Sigmoid colon (tissue), 7 donors: ENCODE results near the gene NAV1. TPM values are rescaled to one million over a fixed set of nuclear protein-coding genes. Genes with fewer than 3 reads are reported as not detected.
A peak's percentile ranks its signal among the peaks of the same experiment; 100 is the strongest.
"Not testable (repeated sequence)": the region's sequence is repeated elsewhere in the genome, so short reads cannot be mapped to it uniquely, and the experiment has no call there.

Experiments used
- DNase-seq: peaks from one replicate; pipeline ENCODE4 v3.0.0-alpha.2; 2019
- H3K27ac ChIP-seq, 4 donors: fragments of 200-600 bp; sonication (generic); one replicate each; pipeline ENCODE4 v1.5.1; 2016 to 2019; ENCODE audit warnings: mild to moderate bottlenecking in 1 of 4
- H3K27me3 ChIP-seq, 3 donors: fragments of 200-600 bp; sonication (generic); one replicate each; pipeline ENCODE4 v1.5.1; 2019; ENCODE audit warnings: mild to moderate bottlenecking in 1 of 3
- H3K36me3 ChIP-seq, 4 donors: fragments of 200-600 bp; sonication (generic); one replicate each; pipeline ENCODE4 v1.5.1; 2016 to 2019
- H3K4me1 ChIP-seq, 4 donors: fragments of 200-600 bp; sonication (generic); one replicate each; pipeline ENCODE4 v1.5.1; 2017 to 2019
- H3K4me3 ChIP-seq, 4 donors: fragments of 200-600 bp; sonication (generic); one replicate each; pipeline ENCODE4 v1.5.1; 2017 to 2019; ENCODE audit warnings: mild to moderate bottlenecking in 2 of 4, moderate library complexity in 1 of 4
- H3K9me3 ChIP-seq, 4 donors: fragments of 200-600 bp in 3 of 4; sonication (generic) in 3 of 4; one replicate each; pipeline versions ENCODE4 v1.5.1 to v1.6.1; 2013 to 2019
- CTCF ChIP-seq, 4 experiments: fragments of 450-650 bp in 3 of 4; fragments of 200-600 bp in 1 of 4; IDR thresholded peaks; one replicate each; pipeline ENCODE4 v1.5.1; 2016 to 2019; ENCODE audit warnings: antibody characterized with exemption in 4 of 4, mild to moderate bottlenecking in 3 of 4, moderate library complexity in 2 of 4
- EP300 ChIP-seq, 4 donors: sonication (generic); formaldehyde crosslinking; IDR thresholded peaks; one replicate each; pipeline ENCODE4 v1.6.1; 2017; ENCODE audit warnings: antibody characterized with exemption in 4 of 4
- POLR2A ChIP-seq, 2 donors: fragments of 450-650 bp; IDR thresholded peaks; one replicate each; pipeline ENCODE4 v1.6.1; 2016; ENCODE audit warnings: antibody characterized with exemption in 2 of 2, mild to moderate bottlenecking in 2 of 2, moderate library complexity in 2 of 2
- POLR2AphosphoS5 ChIP-seq, 4 donors: sonication (generic); formaldehyde crosslinking; IDR thresholded peaks; one replicate each; pipeline ENCODE4 v1.6.1; 2017; ENCODE audit warnings: antibody characterized with exemption in 4 of 4
- WGBS, 2 donors: extraction: QIAGEN DNeasy Blood & Tissue Kit; methylation state at CpG; one replicate each; pipeline ENCODE4 v1.1.7; 2013; 5-methylcytosine and 5-hydroxymethylcytosine counted together
- intact Hi-C: fragments of 100-400 bp; cut with DNase I; formaldehyde crosslinking; loops from one replicate; pipeline ENCODE4 v1.15.1; 2023
- polyA plus RNA-seq, 3 donors: library from polyadenylated mRNA; stranded (reverse); fragments of 200-250 nt; gene quantifications; one replicate each; pipeline ENCODE4 v1.2.3, GENCODE V29; 2013
- total RNA-seq, 4 donors: library from RNA; depleted of rRNA; stranded (reverse); fragments of >200 nt; gene quantifications; one replicate each; pipeline ENCODE4 v1.1.0, GENCODE V29; 2016
- donor health status: healthy with polysubstance abuse.
- donor health status: Bipolar disorder and iron deficiency.
- donor health status: healthy.

Gene NAV1
- total and polyA plus RNA-seq, 7 donors = 1.8 to 44.9 (median 17.1) TPM

- peak overlapping the region; percentile 92 to 98 (median 96) for H3K27ac ChIP-seq
- DNase-seq = peak; percentile 85
- peak in 3 of 4 donors; percentile 52 to 81 (median 74) for TF ChIP-seq POLR2AphosphoS5 (IDR thresholded peaks at IDR 0.05)
- H3K27me3 ChIP-seq, H3K4me3 ChIP-seq, intact Hi-C loops, H3K9me3 ChIP-seq: not testable (repeated sequence)
- peaks cover 49 to 79% (median 58%) of the 10 kb centered on the region in 4 donors for H3K36me3 ChIP-seq
- 91 to 92% methylated on average over 3 of the region's 3 CpGs for WGBS, 2 donors
- H3K4me1 ChIP-seq = peaks cover 0 to 100% (median 99%) of the 10 kb centered on the region in 4 donors
Observed at GRCh38 chr1:201493026-201493656, 45.8 kb upstream of the NAV1 start.

GRCh38 chr1:201493757-201494617 lies 44.9 kb upstream of the NAV1 start:
- TF ChIP-seq POLR2AphosphoS5 (IDR thresholded peaks at IDR 0.05) (peak; percentile 34 to 72 (median 58)), CTCF (IDR thresholded peaks at IDR 0.05) (no peak)
- Histone ChIP-seq H3K4me3 (peak overlapping the region in 1 of 4 donors; percentile 27), H3K36me3 (peaks cover 41 to 79% (median 50%) of the 10 kb centered on the region in 4 donors), H3K4me1 (peaks cover 0 to 100% (median 99%) of the 10 kb centered on the region in 4 donors), H3K9me3 (no peaks in the 10 kb centered on the region), H3K27ac (peak overlapping the region; percentile 92 to 98 (median 96)), H3K27me3 (no peaks in the 10 kb centered on the region)
- WGBS, 2 donors = 53 to 80% methylated on average over 15 of the region's 15 CpGs
- DNase-seq = peak; percentile 85
- intact Hi-C loops = no loop called here

GRCh38 chr1:201495551-201496295 lies 43.2 kb upstream of the NAV1 start:
- H3K27ac ChIP-seq = peak overlapping the region; percentile 92 to 98 (median 96)
- H3K4me3 ChIP-seq = peak overlapping the region in 2 of 4 donors; percentile 8 to 11
- peaks cover 0 to 100% (median 99%) of the 10 kb centered on the region in 4 donors for H3K4me1 ChIP-seq
- no peaks in the 10 kb centered on the region for H3K27me3 ChIP-seq
- intact Hi-C loops = no loop called here
- peaks cover 27 to 66% (median 36%) of the 10 kb centered on the region in 4 donors for H3K36me3 ChIP-seq
- TF ChIP-seq EP300 (IDR thresholded peaks at IDR 0.05) (peak; percentile 46 to 95 (median 76)), POLR2A (IDR thresholded peaks at IDR 0.05) (no peak), POLR2AphosphoS5 (IDR thresholded peaks at IDR 0.05) (peak; percentile 84 to 89 (median 87))
- no peaks in the 10 kb centered on the region for H3K9me3 ChIP-seq
- 71 to 82% methylated on average over 11 of the region's 11 CpGs for WGBS, 2 donors
- peak; percentile 95 for DNase-seq

- Histone ChIP-seq H3K27me3 (no peaks in the 10 kb centered on the region), H3K4me3 (peak overlapping the region in 3 of 4 donors; percentile 8 to 22 (median 11)), H3K27ac (peak overlapping the region; percentile 92 to 98 (median 96)), H3K36me3 (peaks cover 27 to 60% (median 35%) of the 10 kb centered on the region in 4 donors), H3K9me3 (no peaks in the 10 kb centered on the region), H3K4me1 (peaks cover 0 to 100% (median 99%) of the 10 kb centered on the region in 4 donors)
- no peak for TF ChIP-seq POLR2A (IDR thresholded peaks at IDR 0.05)
- TF ChIP-seq POLR2AphosphoS5 (IDR thresholded peaks at IDR 0.05) = peak in 2 of 4 donors; percentile 13 to 45
- 75 to 85% methylated on average over 8 of the region's 8 CpGs for WGBS, 2 donors
- DNase-seq = no peak
- intact Hi-C loops = no loop called here
Observed at GRCh38 chr1:201496296-201496690, 42.6 kb upstream of the NAV1 start.

GRCh38 chr1:201497935-201498509 lies 40.9 kb upstream of the NAV1 start:
- intact Hi-C loops = no loop called here
- H3K4me1 ChIP-seq = peaks cover 0 to 100% (median 97%) of the 10 kb centered on the region in 4 donors
- DNase-seq = no peak
- H3K27me3 ChIP-seq = no peaks in the 10 kb centered on the region
- no peaks in the 10 kb centered on the region for H3K9me3 ChIP-seq
- WGBS, 2 donors = 89 to 95% methylated on average over 16 of the region's 16 CpGs
- peak overlapping the region in 3 of 4 donors; percentile 1 to 85 (median 71) for H3K4me3 ChIP-seq
- TF ChIP-seq POLR2A (IDR thresholded peaks at IDR 0.05) (no peak), EP300 (IDR thresholded peaks at IDR 0.05) (peak in 2 of 4 donors; percentile 21 to 27), CTCF (IDR thresholded peaks at IDR 0.05) (no peak), POLR2AphosphoS5 (IDR thresholded peaks at IDR 0.05) (peak in 3 of 4 donors; percentile 32 to 79 (median 67))
- peaks cover 20 to 53% (median 30%) of the 10 kb centered on the region in 4 donors for H3K36me3 ChIP-seq
- H3K27ac ChIP-seq = peak overlapping the region; percentile 92 to 98 (median 96)
